ENCODE results near the gene HYAL2. TPM values are rescaled to one million over a fixed set of nuclear protein-coding genes. Genes with fewer than 3 reads are reported as not detected.

The HYAL2 gene
- total and polyA plus RNA-seq, 9 of the 15 experiments (the other 6 are each of a cell fraction or from before 2014, with no cell fraction given): 0.36 to 22.7 (median 11.4) TPM; not detected in 1

DNA sequence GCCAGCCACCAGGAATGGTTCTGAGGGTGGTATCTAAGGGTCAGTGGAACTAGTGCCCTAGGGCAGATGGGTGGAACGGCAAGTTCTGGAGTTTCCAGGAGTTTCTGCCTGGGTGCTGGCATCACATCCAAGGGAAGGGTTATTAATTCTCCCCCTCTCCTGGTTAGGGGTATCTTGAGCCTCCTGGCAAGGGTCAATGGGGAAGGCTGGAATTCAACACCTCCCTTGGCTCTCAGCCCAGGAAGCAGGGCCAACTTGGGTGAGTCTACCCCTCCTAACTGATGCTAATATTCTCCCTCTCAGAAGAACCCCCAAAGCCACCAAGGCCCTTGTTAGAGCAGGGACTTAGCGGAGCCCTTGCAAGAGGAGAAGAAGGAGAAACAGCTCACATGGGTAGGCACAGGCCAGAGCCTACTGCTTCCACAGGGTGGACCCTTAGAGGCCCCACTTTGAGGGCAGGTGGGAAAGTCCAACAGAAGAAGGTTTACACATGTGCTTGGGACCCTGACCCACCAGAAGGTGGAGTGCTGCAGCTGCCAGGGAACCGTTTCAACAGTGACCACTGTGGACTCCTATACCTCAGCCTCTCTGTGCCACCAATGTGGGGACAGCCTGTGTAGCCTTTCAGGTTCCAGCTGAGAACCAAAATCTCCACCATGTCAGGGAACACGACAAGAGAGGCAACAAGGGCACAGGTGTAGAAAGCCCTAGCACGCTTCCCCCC is 33.4 kb upstream of the HYAL2 start:
- in situ Hi-C loops (cut with MboI): no loop called here
- POLR2A ChIA-PET: interaction anchor here (0.7 to 1.2 kb wide), 4 partner anchors 8 to 1170 kb away, joined by 3 to 4 read pairs (median 3); no protein-coding TSS in a partner anchor
- H3K4me2 ChIP-seq (ENCODE audit: insufficient read depth, low read length): peak overlapping the region; percentile 95
- BruUV-seq (replicated peaks): no TSS peak
- CTCF ChIA-PET (ENCODE audit: low intra/inter-chr PET ratio): no interaction called here
- ATAC-seq: no peak
- TF ChIP-seq, protein P1, sequence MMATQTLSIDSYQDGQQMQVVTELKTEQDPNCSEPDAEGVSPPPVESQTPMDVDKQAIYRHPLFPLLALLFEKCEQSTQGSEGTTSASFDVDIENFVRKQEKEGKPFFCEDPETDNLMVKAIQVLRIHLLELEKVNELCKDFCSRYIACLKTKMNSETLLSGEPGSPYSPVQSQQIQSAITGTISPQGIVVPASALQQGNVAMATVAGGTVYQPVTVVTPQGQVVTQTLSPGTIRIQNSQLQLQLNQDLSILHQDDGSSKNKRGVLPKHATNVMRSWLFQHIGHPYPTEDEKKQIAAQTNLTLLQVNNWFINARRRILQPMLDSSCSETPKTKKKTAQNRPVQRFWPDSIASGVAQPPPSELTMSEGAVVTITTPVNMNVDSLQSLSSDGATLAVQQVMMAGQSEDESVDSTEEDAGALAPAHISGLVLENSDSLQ (IDR thresholded peaks at IDR 0.05): no peak
- TF ChIP-seq, protein P2, sequence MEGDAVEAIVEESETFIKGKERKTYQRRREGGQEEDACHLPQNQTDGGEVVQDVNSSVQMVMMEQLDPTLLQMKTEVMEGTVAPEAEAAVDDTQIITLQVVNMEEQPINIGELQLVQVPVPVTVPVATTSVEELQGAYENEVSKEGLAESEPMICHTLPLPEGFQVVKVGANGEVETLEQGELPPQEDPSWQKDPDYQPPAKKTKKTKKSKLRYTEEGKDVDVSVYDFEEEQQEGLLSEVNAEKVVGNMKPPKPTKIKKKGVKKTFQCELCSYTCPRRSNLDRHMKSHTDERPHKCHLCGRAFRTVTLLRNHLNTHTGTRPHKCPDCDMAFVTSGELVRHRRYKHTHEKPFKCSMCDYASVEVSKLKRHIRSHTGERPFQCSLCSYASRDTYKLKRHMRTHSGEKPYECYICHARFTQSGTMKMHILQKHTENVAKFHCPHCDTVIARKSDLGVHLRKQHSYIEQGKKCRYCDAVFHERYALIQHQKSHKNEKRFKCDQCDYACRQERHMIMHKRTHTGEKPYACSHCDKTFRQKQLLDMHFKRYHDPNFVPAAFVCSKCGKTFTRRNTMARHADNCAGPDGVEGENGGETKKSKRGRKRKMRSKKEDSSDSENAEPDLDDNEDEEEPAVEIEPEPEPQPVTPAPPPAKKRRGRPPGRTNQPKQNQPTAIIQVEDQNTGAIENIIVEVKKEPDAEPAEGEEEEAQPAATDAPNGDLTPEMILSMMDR (IDR thresholded peaks at IDR 0.05 in 2 of 3, conservative IDR thresholded peaks at IDR 0.05 in 1 of 3; ENCODE audit: insufficient read depth in 2 of 3, low read depth in 1 of 3, low read length in 3 of 3): 0 out of 6 replicates have a peak, but pooled peaks of 2 of the 3 experiments have one; percentile 4 to 5
- no peak overlapping the region for H2AFZ ChIP-seq (ENCODE audit: low read depth, low read length)
- H3K27me3 ChIP-seq (ENCODE audit: control insufficient read depth in 2 of 2, insufficient read depth in 2 of 2, low read length in 2 of 2): no peaks in the 10 kb centered on the region
- H3K9ac ChIP-seq (ENCODE audit: insufficient read depth in 1 of 2, low read depth in 2 of 2, low read length in 2 of 2): peak overlapping the region in 1 of 2 experiments; percentile 73; a peak in 1 of 4 replicates
- peaks cover 31% of the 10 kb centered on the region; the same call in 1 of the 2 replicates for H4K20me1 ChIP-seq (replicated peaks; ENCODE audit: control insufficient read depth, insufficient read depth, low read length)
- H3K4me1 ChIP-seq (replicated peaks in 1 of 2; ENCODE audit: control insufficient read depth in 2 of 2, insufficient read depth in 2 of 2, low read length in 2 of 2): peaks cover 32 to 50% of the 10 kb centered on the region in 2 experiments; a peak in 4 of 5 replicates
- H3K27ac ChIP-seq (ENCODE audit: extremely low read depth, low read depth, low read length): no peak overlapping the region; the same call in 2 of the 3 replicates
- no peak for FAIRE-seq
- peak overlapping the region; percentile 62; the same call in 1 of the 2 replicates for H3K4me3 ChIP-seq
- H3K9me1 ChIP-seq (ENCODE audit: control insufficient read depth, insufficient read depth, low read length): peaks cover 6% of the 10 kb centered on the region
- intact Hi-C loops (cut with micrococcal nuclease): loop anchor here (5.0 kb wide), 1 partner anchor 256 kb away; the partner anchor contains the start of gene CISH
- peaks cover 45% of the 10 kb centered on the region; the same call in 2 of the 3 replicates for H3K36me3 ChIP-seq (ENCODE audit: control insufficient read depth, insufficient read depth, low read length)
- DNase-seq (ENCODE audit: extremely low read depth in 1 of 4, low spot score in 3 of 4): no peak
- H3K79me2 ChIP-seq (ENCODE audit: control insufficient read depth, insufficient read depth, low read length): peaks cover 51% of the 10 kb centered on the region
- 49% methylated on average over 4 of the region's 5 CpGs for WGBS (ENCODE audit: insufficient coverage, low coverage, missing lambda C conversion rate)
- H3K9me3 ChIP-seq (replicated peaks; ENCODE audit: control insufficient read depth, insufficient read depth, low read depth, low read length): no peaks in the 10 kb centered on the region
